ENCODE data around the gene CGB5. TPM values are rescaled to one million over a fixed set of nuclear protein-coding genes. Genes with fewer than 3 reads are reported as not detected.

CGB5 gene
- total RNA-seq, 1 experiment from 2014 or later = not detected

GRCh38 chr19:49086296-49086695 is 42.6 kb downstream of the CGB5 start:
- CTCF ChIA-PET = no interaction called here
- peak overlapping the region; percentile 92 for H3K4me3 Mint-ChIP-seq (ENCODE audit: unreplicated experiment)
- no TSS peak for BruUV-seq (replicated peaks)
- Histone ChIP-seq H3K36me3 (ENCODE audit: control insufficient read depth, insufficient read depth, low read length) (no peaks in the 10 kb centered on the region), H3K9me3 (no peaks in the 10 kb centered on the region), H3K27me3 (replicated peaks; ENCODE audit: control insufficient read depth, insufficient read depth, low read length) (no peaks in the 10 kb centered on the region), H3K4me3 (ENCODE audit: low read depth, low read length) (peak overlapping the region; percentile 71), H3K4me1 (0 out of 2 replicates have a peak, but pooled peaks cover 7% of the 10 kb centered on the region)
- TF ChIP-seq, protein P1, sequence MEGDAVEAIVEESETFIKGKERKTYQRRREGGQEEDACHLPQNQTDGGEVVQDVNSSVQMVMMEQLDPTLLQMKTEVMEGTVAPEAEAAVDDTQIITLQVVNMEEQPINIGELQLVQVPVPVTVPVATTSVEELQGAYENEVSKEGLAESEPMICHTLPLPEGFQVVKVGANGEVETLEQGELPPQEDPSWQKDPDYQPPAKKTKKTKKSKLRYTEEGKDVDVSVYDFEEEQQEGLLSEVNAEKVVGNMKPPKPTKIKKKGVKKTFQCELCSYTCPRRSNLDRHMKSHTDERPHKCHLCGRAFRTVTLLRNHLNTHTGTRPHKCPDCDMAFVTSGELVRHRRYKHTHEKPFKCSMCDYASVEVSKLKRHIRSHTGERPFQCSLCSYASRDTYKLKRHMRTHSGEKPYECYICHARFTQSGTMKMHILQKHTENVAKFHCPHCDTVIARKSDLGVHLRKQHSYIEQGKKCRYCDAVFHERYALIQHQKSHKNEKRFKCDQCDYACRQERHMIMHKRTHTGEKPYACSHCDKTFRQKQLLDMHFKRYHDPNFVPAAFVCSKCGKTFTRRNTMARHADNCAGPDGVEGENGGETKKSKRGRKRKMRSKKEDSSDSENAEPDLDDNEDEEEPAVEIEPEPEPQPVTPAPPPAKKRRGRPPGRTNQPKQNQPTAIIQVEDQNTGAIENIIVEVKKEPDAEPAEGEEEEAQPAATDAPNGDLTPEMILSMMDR (IDR thresholded peaks at IDR 0.05; ENCODE audit: insufficient read depth in 1 of 2, low read depth in 1 of 2, low read length in 1 of 2, severe bottlenecking in 1 of 2, unreplicated experiment in 1 of 2) = no peak
- POLR2A ChIA-PET = no interaction called here
- H3K27ac Mint-ChIP-seq (ENCODE audit: unreplicated experiment) = peak overlapping the region; percentile 78
- DNase-seq = no peak
- peaks cover 17% of the 10 kb centered on the region for H3K4me1 Mint-ChIP-seq (ENCODE audit: low read depth, unreplicated experiment)
- no peaks in the 10 kb centered on the region for H3K27me3 Mint-ChIP-seq (ENCODE audit: insufficient read depth, unreplicated experiment)
- intact Hi-C loops (cut with micrococcal nuclease; ENCODE audit: unreplicated experiment) = no loop called here
- H3K36me3 Mint-ChIP-seq (ENCODE audit: insufficient read depth, unreplicated experiment) = peaks cover 65% of the 10 kb centered on the region
- no peaks in the 10 kb centered on the region for H3K9me3 Mint-ChIP-seq (ENCODE audit: unreplicated experiment)

GRCh38 chr19:49091391-49092038 is 47.9 kb downstream of the CGB5 start:
- intact Hi-C loops (cut with micrococcal nuclease; ENCODE audit: unreplicated experiment) = no loop called here
- POLR2A ChIA-PET = interaction anchor here (1.0 kb wide), 1 partner anchor 37 kb away, joined by 3 read pairs; no protein-coding TSS in a partner anchor
- peaks cover 7% of the 10 kb centered on the region for H3K4me1 Mint-ChIP-seq (ENCODE audit: low read depth, unreplicated experiment)
- peak overlapping the region; percentile 48 for H3K27ac Mint-ChIP-seq (ENCODE audit: unreplicated experiment)
- Histone ChIP-seq H3K4me1 (no peaks in the 10 kb centered on the region), H3K27me3 (replicated peaks; ENCODE audit: control insufficient read depth, insufficient read depth, low read length) (no peaks in the 10 kb centered on the region), H3K4me3 (ENCODE audit: low read depth, low read length) (no peak overlapping the region), H3K36me3 (ENCODE audit: control insufficient read depth, insufficient read depth, low read length) (peaks cover 1% of the 10 kb centered on the region), H3K9me3 (no peaks in the 10 kb centered on the region)
- BruUV-seq (replicated peaks) = no TSS peak
- CTCF ChIA-PET = no interaction called here
- no peaks in the 10 kb centered on the region for H3K27me3 Mint-ChIP-seq (ENCODE audit: insufficient read depth, unreplicated experiment)
- H3K9me3 Mint-ChIP-seq (ENCODE audit: unreplicated experiment) = no peaks in the 10 kb centered on the region
- H3K4me3 Mint-ChIP-seq (ENCODE audit: unreplicated experiment) = no peak overlapping the region
- H3K36me3 Mint-ChIP-seq (ENCODE audit: insufficient read depth, unreplicated experiment) = peaks cover 97% of the 10 kb centered on the region
- TF ChIP-seq, protein P1 (IDR thresholded peaks at IDR 0.05; ENCODE audit: insufficient read depth in 1 of 2, low read depth in 1 of 2, low read length in 1 of 2, severe bottlenecking in 1 of 2, unreplicated experiment in 1 of 2) = no peak
- DNase-seq = no peak

- TF ChIP-seq, protein P1 (IDR thresholded peaks at IDR 0.05; ENCODE audit: insufficient read depth in 1 of 2, low read depth in 1 of 2, low read length in 1 of 2, severe bottlenecking in 1 of 2, unreplicated experiment in 1 of 2) = no peak
- H3K27ac Mint-ChIP-seq (ENCODE audit: unreplicated experiment) = no peak overlapping the region
- POLR2A ChIA-PET = interaction anchor here (1.0 kb wide), 1 partner anchor 36 kb away, joined by 3 read pairs; no protein-coding TSS in a partner anchor
These were observed 49.0 kb downstream of the CGB5 start for GRCh38 chr19:49092686-49093085.

More at GRCh38 chr19:49092686-49093085, 49.0 kb downstream of the CGB5 start:
- Mint-ChIP-seq H3K9me3 (ENCODE audit: unreplicated experiment) (no peaks in the 10 kb centered on the region), H3K4me3 (ENCODE audit: unreplicated experiment) (no peak overlapping the region), H3K36me3 (ENCODE audit: insufficient read depth, unreplicated experiment) (peaks cover 97% of the 10 kb centered on the region), H3K4me1 (ENCODE audit: low read depth, unreplicated experiment) (peaks cover 1% of the 10 kb centered on the region), H3K27me3 (ENCODE audit: insufficient read depth, unreplicated experiment) (no peaks in the 10 kb centered on the region)
- Histone ChIP-seq H3K4me3 (ENCODE audit: low read depth, low read length) (no peak overlapping the region), H3K36me3 (ENCODE audit: control insufficient read depth, insufficient read depth, low read length) (peaks cover 1% of the 10 kb centered on the region), H3K9me3 (no peaks in the 10 kb centered on the region), H3K27me3 (replicated peaks; ENCODE audit: control insufficient read depth, insufficient read depth, low read length) (no peaks in the 10 kb centered on the region), H3K4me1 (no peaks in the 10 kb centered on the region; the same call in 1 of the 2 replicates)
- intact Hi-C loops (cut with micrococcal nuclease; ENCODE audit: unreplicated experiment) = no loop called here
- no TSS peak for BruUV-seq (replicated peaks)
- no peak for DNase-seq
- CTCF ChIA-PET = no interaction called here

Small RNA genes lying within 50 kb of the gene (microRNA-seq; reads per million reads assigned to microRNA genes)
- gene MIR6798 = not detected

Other genes starting within 250 kb of the CGB5 start
- gene BCAT2, start 232.8 kb upstream of the CGB5 start, total RNA-seq (2022) = 106 and 109 TPM in 2 replicates
- 27.8 and 30.8 TPM in 2 replicates for gene HSD17B14, start 207.4 kb upstream of the CGB5 start, total RNA-seq (2022)
- gene PLEKHA4, start 175.2 kb upstream of the CGB5 start, total RNA-seq (2022) = 3.9 and 5.6 TPM in 2 replicates
- 83.3 and 94.7 TPM in 2 replicates for gene PPP1R15A, start 171.4 kb upstream of the CGB5 start, total RNA-seq (2022)
- 0.61 and 1.1 TPM in 2 replicates for gene TULP2, start 145.1 kb upstream of the CGB5 start, total RNA-seq (2022)
- gene NUCB1, start 143.5 kb upstream of the CGB5 start, total RNA-seq (2022) = 140 and 142 TPM in 2 replicates
- 2.6 and 3.3 TPM in 2 replicates for gene DHDH, start 110.1 kb upstream of the CGB5 start, total RNA-seq (2022)
- gene BAX, start 89.0 kb upstream of the CGB5 start, total RNA-seq (2022) = 107 and 110 TPM in 2 replicates
- 2,542 and 2,963 TPM in 2 replicates for gene FTL, start 78.5 kb upstream of the CGB5 start, total RNA-seq (2022)
- 62.7 and 65.3 TPM in 2 replicates for gene GYS1, start 50.5 kb upstream of the CGB5 start, total RNA-seq (2022)
- gene RUVBL2, start 50.0 kb upstream of the CGB5 start, total RNA-seq (2022) = 165 and 172 TPM in 2 replicates
- gene LHB, start 26.8 kb upstream of the CGB5 start, total RNA-seq (2022) = 0.68 TPM in 1 of 2 replicates, not detected in the other
- not detected in 2 replicates for gene CGB3, start 19.5 kb upstream of the CGB5 start, total RNA-seq (2022)
- gene CGB2, start 12.0 kb upstream of the CGB5 start, total RNA-seq (2022) = not detected in 2 replicates
- not detected in 2 replicates for gene CGB1, start 7.0 kb upstream of the CGB5 start, total RNA-seq (2022)
- not detected in 2 replicates for gene CGB8, start 5.3 kb downstream of the CGB5 start, total RNA-seq (2022)
- gene CGB7, start 13.9 kb downstream of the CGB5 start, total RNA-seq (2022) = 2.2 and 3.0 TPM in 2 replicates
- 9.1 and 10.2 TPM in 2 replicates for gene NTF4, start 21.0 kb downstream of the CGB5 start, total RNA-seq (2022)
- 1.1 and 1.2 TPM in 2 replicates for gene KCNA7, start 28.9 kb downstream of the CGB5 start, total RNA-seq (2022)
- gene SNRNP70, start 41.6 kb downstream of the CGB5 start, total RNA-seq (2022) = 251 and 259 TPM in 2 replicates
- gene LIN7B, start 70.5 kb downstream of the CGB5 start, total RNA-seq (2022) = 11.8 and 12.7 TPM in 2 replicates
- 1.7 and 2.1 TPM in 2 replicates for gene C19orf73, start 75.3 kb downstream of the CGB5 start, total RNA-seq (2022)
- gene PPFIA3, start 75.7 kb downstream of the CGB5 start, total RNA-seq (2022) = 11.8 and 12.7 TPM in 2 replicates
- not detected in 2 replicates for gene HRC, start 111.5 kb downstream of the CGB5 start, total RNA-seq (2022)
- 27.8 and 31.4 TPM in 2 replicates for gene TRPM4, start 113.9 kb downstream of the CGB5 start, total RNA-seq (2022)